GM12878 (cell line): ENCODE data around the gene CALN1. TPM values are rescaled to one million over a fixed set of nuclear protein-coding genes. Genes with fewer than 3 reads are reported as not detected.

Experiments
- ATAC-seq: fragments of 200-7000 bp; cut with Tn5 transposase; 3 replicates; pipeline ENCODE4 v1.9.1; 2020; ENCODE audit warnings: mild to moderate bottlenecking, moderate library complexity
- BruUV-seq: library from RNA; stranded (reverse); fragments of 400-500 nt; replicated peaks from 2 replicates; lab custom pipeline; 2021; lab: Mats Ljungman, UMichigan
- CTCF ChIA-PET: fragments of 300-600 bp; sonication (Branson Sonifier 250); formaldehyde crosslinking; extraction: SDS; loops from one replicate; lab custom pipeline; 2021; ENCODE audit warnings: inconsistent platforms; lab: Yijun Ruan, JAX
- POLR2A ChIA-PET: fragments of 350-600 bp; formaldehyde crosslinking; extraction: SDS; loops from one replicate; lab custom pipeline; 2021; ENCODE audit warnings: inconsistent platforms; lab: Charles Lee
- RAD21 ChIA-PET: fragments of 300-600 bp; sonication (Branson Sonifier 250); formaldehyde crosslinking; loops from one replicate; lab custom pipeline; 2023; ENCODE audit warnings: antibody characterized with exemption; ENCODE audit not compliant: unreplicated experiment; lab: Charles Lee
- SMC1A ChIA-PET: fragments of 300-600 bp; sonication (Branson Sonifier 250); formaldehyde crosslinking; loops from one replicate; lab custom pipeline; 2023; ENCODE audit not compliant: unreplicated experiment, uncharacterized antibody; lab: Charles Lee
- DNase-seq: peaks from one replicate; pipeline ENCODE4 v3.0.0-alpha.2; 2011; ENCODE audit warnings: low read depth, low spot score
- FAIRE-seq: peaks from 3 replicates; lab custom pipeline; 2011; peaks lifted over from hg19 to GRCh38; lab: Jason Lieb, UNC
- H2AFZ ChIP-seq: 2 replicates; pipeline ENCODE4 v1.6.0; 2011; ENCODE audit warnings: low read depth, low read length, control low read depth; ENCODE audit not compliant: control insufficient read depth
- H3K27ac ChIP-seq: 2 replicates; pipeline ENCODE4 v1.5.1; 2011; ENCODE audit warnings: control low read depth; ENCODE audit not compliant: control insufficient read depth, insufficient read depth
- H3K27me3 ChIP-seq, 2 experiments: replicated peaks in 1 of 2; 2 replicates each; pipeline versions ENCODE4 v1.6.0 to v1.6.1; 2011; ENCODE audit warnings: low read length in 1 of 2; ENCODE audit not compliant: control insufficient read depth in 2 of 2, insufficient read depth in 2 of 2
- H3K36me3 ChIP-seq, 2 experiments: 2 replicates each; pipeline ENCODE4 v1.5.1; 2011; ENCODE audit warnings: low read length in 1 of 2; ENCODE audit not compliant: control insufficient read depth in 2 of 2, insufficient read depth in 2 of 2
- H3K4me1 ChIP-seq: 2 replicates; pipeline ENCODE4 v1.6.1; 2011; ENCODE audit warnings: mild to moderate bottlenecking, low read length, moderate library complexity, mixed read lengths; ENCODE audit not compliant: control insufficient read depth, insufficient read depth
- H3K4me2 ChIP-seq: 2 replicates; pipeline ENCODE4 v1.6.0; 2011; ENCODE audit warnings: control low read depth; ENCODE audit not compliant: control insufficient read depth, insufficient read depth
- H3K4me3 ChIP-seq: fragments of 200-600 bp; sonication (generic); 2 replicates; pipeline ENCODE4 v1.5.1; 2016
- H3K79me2 ChIP-seq: 2 replicates; pipeline ENCODE4 v1.6.0; 2011; ENCODE audit warnings: low read length; ENCODE audit not compliant: control insufficient read depth, insufficient read depth
- H3K9ac ChIP-seq: 2 replicates; pipeline ENCODE4 v1.8.0; 2011; ENCODE audit warnings: low read length, control low read depth, mixed read lengths; ENCODE audit not compliant: control insufficient read depth, insufficient read depth
- H3K9me3 ChIP-seq: replicated peaks from 3 replicates; pipeline ENCODE4 v1.5.1; 2011; ENCODE audit warnings: mild to moderate bottlenecking, low read length; ENCODE audit not compliant: control insufficient read depth, insufficient read depth
- H4K20me1 ChIP-seq: 2 replicates; pipeline ENCODE4 v1.6.0; 2011; ENCODE audit not compliant: control insufficient read depth, insufficient read depth
- CBFB ChIP-seq: IDR thresholded peaks from 2 replicates; pipeline ENCODE4 v1.6.1; 2016; ENCODE audit warnings: antibody characterized with exemption, low read depth
- POLR2A ChIP-seq: IDR thresholded peaks from 2 replicates; pipeline ENCODE4 v1.6.1; 2011; ENCODE audit warnings: low read depth, mild to moderate bottlenecking, low read length
- SREBF2 ChIP-seq: IDR thresholded peaks from 2 replicates; pipeline ENCODE4 v1.6.1; 2012; ENCODE audit warnings: mild to moderate bottlenecking, low read length
- TAF1 ChIP-seq: IDR thresholded peaks from 2 replicates; pipeline ENCODE4 v1.6.1; 2011; ENCODE audit warnings: mild to moderate bottlenecking, low read depth, low read length, borderline replicate concordance
- TARDBP ChIP-seq: IDR thresholded peaks from 2 replicates; pipeline ENCODE4 v1.6.1; 2016; ENCODE audit warnings: borderline replicate concordance
- WGBS: methylation state at CpG from one replicate; pipeline ENCODE4 v1.1.6; 2016; ENCODE audit warnings: low lambda C conversion rate; ENCODE audit not compliant: insufficient replicate concordance, insufficient coverage; ENCODE audit errors: missing lambda C conversion rate; 5-methylcytosine and 5-hydroxymethylcytosine counted together
- in situ Hi-C: fragments of 300-500 bp; cut with MboI; formaldehyde crosslinking; loops from 9 replicates; pipeline ENCODE4 v1.14.3; 2018; ENCODE audit warnings: mixed read lengths
- intact Hi-C: fragments of 100-400 bp; cut with micrococcal nuclease; formaldehyde crosslinking; loops from one replicate; pipeline ENCODE4 v1.14.2; 2022; ENCODE audit not compliant: unreplicated experiment
- polyA plus RNA-seq, 11 experiments: library from polyadenylated mRNA; depleted of rRNA in 4 of 11; unstranded in 6 of 11; stranded (reverse) in 5 of 11; fragments of >200 nt; fragmentation: Nextera tagmentation in 4 of 11; fragmentation: Illumina TruSeq in 1 of 11; extraction: Ambion mirVana in 4 of 11; extraction: Trizol in 1 of 11; gene quantifications; 1 replicate in 1 of 11; 2 replicates in 10 of 11; pipeline versions ENCODE4 v1.2.1 to v1.2.3, GENCODE V29; 2011 to 2016; ENCODE audit warnings: inconsistent platforms in 2 of 11, missing spikeins in 2 of 11, low read depth in 1 of 11
- total RNA-seq, 4 experiments: library from RNA; depleted of rRNA in 3 of 4; stranded (reverse); fragments of >200 nt in 3 of 4; fragmentation: Illumina TruSeq in 1 of 4; extraction: Trizol in 1 of 4; gene quantifications; 2 replicates each; pipeline versions ENCODE4 v1.2.1 to v1.2.3, GENCODE V29; 2013 to 2021
- TF ChIP-seq, protein P1 (sequence below): IDR thresholded peaks from 2 replicates; pipeline ENCODE4 v1.6.1; 2011; ENCODE audit warnings: low read depth, low read length, improper control_type of control experiment, borderline replicate concordance

CALN1 gene
- total and polyA plus RNA-seq, 10 of the 15 experiments (the other 5 are each of a cell fraction or from before 2014, with no cell fraction given): 0.48 to 15.3 (median 1.6) TPM

DNA sequence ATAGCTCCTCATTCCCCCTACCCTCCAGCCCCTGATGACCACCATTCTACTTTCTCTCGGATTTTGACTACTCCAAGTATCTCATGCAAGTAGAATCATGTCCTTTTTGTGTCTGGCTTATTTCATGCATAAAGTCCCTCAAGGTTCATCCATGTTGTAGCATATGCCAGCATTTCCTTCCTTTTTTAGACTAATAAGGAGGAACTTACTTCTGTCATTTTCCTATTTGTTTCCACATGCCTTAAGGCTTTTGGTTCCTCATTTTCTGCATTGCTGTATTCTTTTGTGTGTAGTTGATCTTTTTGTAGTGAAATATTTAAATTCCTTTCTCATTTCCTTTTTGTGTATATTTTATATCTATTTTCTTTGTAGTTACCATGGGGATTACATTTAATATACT is 376.9 kb downstream of the CALN1 start:
- in situ Hi-C loops (no loop called here), intact Hi-C loops (no loop called here)
- H2AFZ ChIP-seq: no peak overlapping the region
- ChIA-PET SMC1A (interaction anchor here (0.6 kb wide), 1 partner anchor 36 kb away, joined by 3 read pairs; no protein-coding TSS in a partner anchor), POLR2A (no interaction called here), CTCF (no interaction called here), RAD21 (no interaction called here)
- no peak for FAIRE-seq
- no peak overlapping the region for H3K27ac ChIP-seq
- H4K20me1 ChIP-seq: no peaks in the 10 kb centered on the region
- H3K79me2 ChIP-seq: no peaks in the 10 kb centered on the region
- H3K36me3 ChIP-seq: no peaks in the 10 kb centered on the region
- TF ChIP-seq SREBF2: no peak
- TF ChIP-seq TAF1: no peak
- TF ChIP-seq, protein P1, sequence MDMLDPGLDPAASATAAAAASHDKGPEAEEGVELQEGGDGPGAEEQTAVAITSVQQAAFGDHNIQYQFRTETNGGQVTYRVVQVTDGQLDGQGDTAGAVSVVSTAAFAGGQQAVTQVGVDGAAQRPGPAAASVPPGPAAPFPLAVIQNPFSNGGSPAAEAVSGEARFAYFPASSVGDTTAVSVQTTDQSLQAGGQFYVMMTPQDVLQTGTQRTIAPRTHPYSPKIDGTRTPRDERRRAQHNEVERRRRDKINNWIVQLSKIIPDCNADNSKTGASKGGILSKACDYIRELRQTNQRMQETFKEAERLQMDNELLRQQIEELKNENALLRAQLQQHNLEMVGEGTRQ: no peak
- no peak overlapping the region for H3K9ac ChIP-seq
- no peaks in the 10 kb centered on the region for H3K27me3 ChIP-seq
- no peak for ATAC-seq
- H3K9me3 ChIP-seq: no peaks in the 10 kb centered on the region; the same call in 2 of the 3 replicates
- 0% methylated on average over 1 of the region's 1 CpG for WGBS
- no peak for DNase-seq
- no peaks in the 10 kb centered on the region for H3K4me1 ChIP-seq
- no TSS peak for BruUV-seq
- no peak overlapping the region for H3K4me2 ChIP-seq
- no peak overlapping the region for H3K4me3 ChIP-seq

DNA sequence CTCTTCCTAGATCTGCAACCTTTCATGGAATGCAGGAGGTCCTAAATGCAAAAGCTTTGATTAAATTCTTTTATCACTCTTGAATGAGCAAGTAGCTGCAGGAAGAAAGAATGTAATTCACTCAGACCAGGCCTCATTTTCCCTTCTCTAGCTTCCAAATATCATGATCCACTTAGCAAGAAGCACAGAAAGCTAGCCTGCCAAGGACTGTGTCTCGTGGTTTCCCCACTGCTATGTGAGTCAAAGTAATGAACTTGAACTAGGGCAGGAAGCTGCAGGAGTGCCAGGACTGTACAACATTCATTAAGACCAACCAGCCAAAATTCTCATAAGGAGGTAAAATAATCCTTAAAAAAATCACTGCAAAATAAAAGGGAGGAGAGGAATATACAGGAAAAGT is 379.2 kb downstream of the CALN1 start:
- Histone ChIP-seq H4K20me1 (no peaks in the 10 kb centered on the region), H3K36me3 (no peaks in the 10 kb centered on the region), H2AFZ (no peak overlapping the region), H3K27me3 (no peaks in the 10 kb centered on the region), H3K27ac (no peak overlapping the region), H3K9me3 (no peaks in the 10 kb centered on the region; the same call in 2 of the 3 replicates), H3K4me3 (no peak overlapping the region), H3K4me2 (no peak overlapping the region), H3K4me1 (no peaks in the 10 kb centered on the region), H3K79me2 (no peaks in the 10 kb centered on the region), H3K9ac (no peak overlapping the region)
- RAD21 ChIA-PET: no interaction called here
- SMC1A ChIA-PET: no interaction called here
- ATAC-seq: no peak
- DNase-seq: no peak
- no TSS peak for BruUV-seq
- no peak for TF ChIP-seq CBFB
- TF ChIP-seq POLR2A: no peak
- no peak for TF ChIP-seq TARDBP
- CTCF ChIA-PET: no interaction called here
- 0% methylated on average over 1 of the region's 1 CpG for WGBS
- no peak for FAIRE-seq
- in situ Hi-C loops (no loop called here), intact Hi-C loops (no loop called here)
- POLR2A ChIA-PET: no interaction called here
